Neural cell (in vitro differentiated cells): Measurements from ENCODE around the gene PABPN1L.

Experiments
- CTCF ChIP-seq: fragments of 450-650 bp; IDR thresholded peaks from 2 replicates; pipeline ENCODE4 v1.5.1; 2014; ENCODE audit warnings: antibody characterized with exemption, mild to moderate bottlenecking, moderate library complexity; ENCODE audit not compliant: poor library complexity, severe bottlenecking
- EP300 ChIP-seq: fragments of 450-650 bp; conservative IDR thresholded peaks from 2 replicates; pipeline ENCODE4 v1.6.1; 2014; ENCODE audit warnings: antibody characterized with exemption, mild to moderate bottlenecking, moderate library complexity; ENCODE audit not compliant: poor library complexity, severe bottlenecking
- EZH2 ChIP-seq: fragments of 200-600, 300-800 bp; shearing (Covaris generic), sonication (generic); IDR thresholded peaks from 2 replicates; pipeline ENCODE4 v1.6.1; 2014; ENCODE audit warnings: antibody characterized with exemption, low read length, borderline replicate concordance, mild to moderate bottlenecking; ENCODE audit not compliant: insufficient read depth, poor library complexity, severe bottlenecking
- MXI1 ChIP-seq: fragments of 450-650 bp; conservative IDR thresholded peaks from 2 replicates; pipeline ENCODE4 v1.6.1; 2014; ENCODE audit warnings: antibody characterized with exemption, mild to moderate bottlenecking; ENCODE audit not compliant: poor library complexity, severe bottlenecking
- POLR2AphosphoS5 ChIP-seq: IDR thresholded peaks from 2 replicates; pipeline ENCODE4 v1.6.1; 2012
- RAD21 ChIP-seq: fragments of 450-650 bp; conservative IDR thresholded peaks from 2 replicates; pipeline ENCODE4 v1.6.1; 2014; ENCODE audit warnings: antibody characterized with exemption, mild to moderate bottlenecking, moderate library complexity
- REST ChIP-seq: IDR thresholded peaks from 2 replicates; pipeline ENCODE4 v1.6.1; 2012; ENCODE audit warnings: borderline replicate concordance
- SMC3 ChIP-seq: fragments of 450-650 bp; conservative IDR thresholded peaks from 2 replicates; pipeline ENCODE4 v1.6.1; 2014; ENCODE audit warnings: antibody characterized with exemption, mild to moderate bottlenecking, moderate library complexity; ENCODE audit not compliant: poor library complexity
- TAF1 ChIP-seq: IDR thresholded peaks from 2 replicates; pipeline ENCODE4 v1.6.1; 2012; ENCODE audit warnings: low read depth

DNA sequence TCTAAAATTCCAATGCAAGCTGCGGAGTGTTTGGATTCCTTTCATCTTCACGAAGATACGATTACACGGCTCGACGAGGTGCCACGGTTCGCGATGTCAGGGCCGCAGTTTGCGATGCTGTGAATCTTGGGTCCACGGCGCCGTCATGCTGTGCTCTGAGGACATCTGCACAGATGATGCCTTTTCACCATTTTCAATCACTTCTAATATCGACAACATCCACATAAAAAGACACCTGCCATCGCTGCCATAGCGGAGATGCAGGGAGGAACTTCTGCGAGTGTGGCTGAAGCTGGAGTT lies 47.9 kb downstream of the PABPN1L start:
- no peak for TF ChIP-seq CTCF
- TF ChIP-seq EP300 = no peak
- TF ChIP-seq REST = no peak
- TF ChIP-seq MXI1 = no peak
- no peak for TF ChIP-seq EZH2
- no peak for TF ChIP-seq POLR2AphosphoS5
- TF ChIP-seq SMC3 = no peak
- no peak for TF ChIP-seq RAD21
- TF ChIP-seq TAF1 = no peak
